Loucy (cell line): ENCODE measurements around the gene TNFRSF11A.

Source experiments
- H2AFZ ChIP-seq: fragments of 200-600 bp; sonication (generic); 2 replicates; pipeline ENCODE4 v1.6.0; 2016; ENCODE audit warnings: antibody characterized with exemption, mild to moderate bottlenecking, low read length, moderate library complexity
- H3F3A ChIP-seq: fragments of 200-600 bp; 2 replicates; pipeline ENCODE4 v1.6.0; 2016; ENCODE audit warnings: antibody characterized with exemption, low read depth, mild to moderate bottlenecking
- H3K27me3 ChIP-seq: fragments of 200-600 bp; sonication (generic); 2 replicates; pipeline ENCODE4 v1.6.1; 2014; ENCODE audit warnings: low read length, mild to moderate bottlenecking; ENCODE audit not compliant: insufficient read depth, poor library complexity, severe bottlenecking
- H3K36me3 ChIP-seq: fragments of 200-600 bp; sonication (generic); 2 replicates; pipeline ENCODE4 v1.6.1; 2016; ENCODE audit warnings: low read length; ENCODE audit not compliant: insufficient read depth
- H3K4me1 ChIP-seq: fragments of 200-600 bp; sonication (generic); 2 replicates; pipeline ENCODE4 v1.5.1; 2014; ENCODE audit warnings: low read length, mild to moderate bottlenecking; ENCODE audit not compliant: insufficient read depth, poor library complexity, severe bottlenecking
- H3K4me2 ChIP-seq: fragments of 200-600 bp; sonication (generic); 2 replicates; pipeline ENCODE4 v1.6.0; 2014; ENCODE audit warnings: antibody characterized with exemption, low read length, low read depth, mild to moderate bottlenecking; ENCODE audit not compliant: poor library complexity, severe bottlenecking
- H3K4me3 ChIP-seq: fragments of 200-600 bp; sonication (generic); 2 replicates; pipeline ENCODE4 v1.5.1; 2014; ENCODE audit warnings: low read length, mild to moderate bottlenecking, mixed read lengths; ENCODE audit not compliant: poor library complexity, severe bottlenecking
- H3K79me2 ChIP-seq: fragments of 200-600 bp; sonication (generic); 2 replicates; pipeline ENCODE4 v1.6.1; 2014; ENCODE audit warnings: low read length; ENCODE audit not compliant: insufficient read depth
- H3K9ac ChIP-seq: fragments of 200-600 bp; sonication (generic); 2 replicates; pipeline ENCODE4 v1.6.0; 2014; ENCODE audit warnings: mild to moderate bottlenecking, low read depth, low read length, moderate library complexity; ENCODE audit not compliant: poor library complexity, severe bottlenecking
- H3K9me2 ChIP-seq: fragments of 200-600 bp; sonication (generic); replicated peaks from 2 replicates; pipeline ENCODE4 v1.6.1; 2016; ENCODE audit warnings: low read depth, low read length, mixed read lengths
- H3K9me3 ChIP-seq: fragments of 200-600 bp; sonication (generic); 2 replicates; pipeline ENCODE4 v1.6.1; 2014; ENCODE audit warnings: mild to moderate bottlenecking, antibody characterized with exemption, low read length, low read depth; ENCODE audit not compliant: insufficient read depth
- H4K20me1 ChIP-seq: fragments of 200-600 bp; sonication (generic); 2 replicates; pipeline ENCODE4 v1.6.0; 2014; ENCODE audit warnings: antibody characterized with exemption, low read length, mild to moderate bottlenecking; ENCODE audit not compliant: insufficient read depth, poor library complexity, severe bottlenecking
- EZH2phosphoT487 ChIP-seq: fragments of 200-600 bp; IDR thresholded peaks from 2 replicates; pipeline ENCODE4 v1.6.1; 2018; ENCODE audit warnings: antibody characterized with exemption, mild to moderate bottlenecking, moderate library complexity, borderline replicate concordance
- TF ChIP-seq, protein P1 (sequence below): fragments of 200-600 bp; sonication (generic); conservative IDR thresholded peaks from 2 replicates; pipeline ENCODE4 v1.5.1; 2014; ENCODE audit warnings: mild to moderate bottlenecking, antibody characterized with exemption, low read length

The TNFRSF11A gene

DNA sequence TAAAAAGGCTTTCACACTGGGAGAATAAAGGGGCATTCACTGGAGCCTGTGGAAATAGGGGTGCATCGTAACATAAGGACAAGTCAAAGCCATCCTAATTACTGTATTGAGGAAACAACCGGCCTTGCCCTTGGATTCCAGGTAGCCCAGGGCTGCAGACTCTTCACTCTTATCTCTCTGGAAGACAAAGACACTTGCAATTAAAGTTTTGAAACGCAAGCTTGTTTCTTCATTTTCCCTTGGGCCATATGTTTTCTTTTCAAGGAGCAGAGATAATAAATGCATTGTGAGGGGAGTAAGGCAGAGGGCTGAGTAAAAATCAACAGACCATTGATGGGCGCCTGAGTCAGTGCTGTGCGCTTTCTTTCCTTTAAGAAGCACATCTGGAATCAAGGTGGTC, 11.5 kb downstream of the TNFRSF11A start:
- H3K36me3 ChIP-seq, result no peaks in the 10 kb centered on the region
- no peak overlapping the region for H3K9ac ChIP-seq
- TF ChIP-seq, protein P1, sequence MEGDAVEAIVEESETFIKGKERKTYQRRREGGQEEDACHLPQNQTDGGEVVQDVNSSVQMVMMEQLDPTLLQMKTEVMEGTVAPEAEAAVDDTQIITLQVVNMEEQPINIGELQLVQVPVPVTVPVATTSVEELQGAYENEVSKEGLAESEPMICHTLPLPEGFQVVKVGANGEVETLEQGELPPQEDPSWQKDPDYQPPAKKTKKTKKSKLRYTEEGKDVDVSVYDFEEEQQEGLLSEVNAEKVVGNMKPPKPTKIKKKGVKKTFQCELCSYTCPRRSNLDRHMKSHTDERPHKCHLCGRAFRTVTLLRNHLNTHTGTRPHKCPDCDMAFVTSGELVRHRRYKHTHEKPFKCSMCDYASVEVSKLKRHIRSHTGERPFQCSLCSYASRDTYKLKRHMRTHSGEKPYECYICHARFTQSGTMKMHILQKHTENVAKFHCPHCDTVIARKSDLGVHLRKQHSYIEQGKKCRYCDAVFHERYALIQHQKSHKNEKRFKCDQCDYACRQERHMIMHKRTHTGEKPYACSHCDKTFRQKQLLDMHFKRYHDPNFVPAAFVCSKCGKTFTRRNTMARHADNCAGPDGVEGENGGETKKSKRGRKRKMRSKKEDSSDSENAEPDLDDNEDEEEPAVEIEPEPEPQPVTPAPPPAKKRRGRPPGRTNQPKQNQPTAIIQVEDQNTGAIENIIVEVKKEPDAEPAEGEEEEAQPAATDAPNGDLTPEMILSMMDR, result no peak
- no peak for TF ChIP-seq EZH2phosphoT487
- no peak overlapping the region for H3K4me2 ChIP-seq
- H3K79me2 ChIP-seq, result no peaks in the 10 kb centered on the region
- no peaks in the 10 kb centered on the region for H3F3A ChIP-seq
- H3K4me1 ChIP-seq, result peaks cover 7% of the 10 kb centered on the region
- no peaks in the 10 kb centered on the region for H3K9me2 ChIP-seq
- no peak overlapping the region for H2AFZ ChIP-seq
- no peak overlapping the region for H3K4me3 ChIP-seq
- no peaks in the 10 kb centered on the region for H4K20me1 ChIP-seq
- H3K9me3 ChIP-seq, result no peaks in the 10 kb centered on the region
- H3K27me3 ChIP-seq, result no peaks in the 10 kb centered on the region

DNA sequence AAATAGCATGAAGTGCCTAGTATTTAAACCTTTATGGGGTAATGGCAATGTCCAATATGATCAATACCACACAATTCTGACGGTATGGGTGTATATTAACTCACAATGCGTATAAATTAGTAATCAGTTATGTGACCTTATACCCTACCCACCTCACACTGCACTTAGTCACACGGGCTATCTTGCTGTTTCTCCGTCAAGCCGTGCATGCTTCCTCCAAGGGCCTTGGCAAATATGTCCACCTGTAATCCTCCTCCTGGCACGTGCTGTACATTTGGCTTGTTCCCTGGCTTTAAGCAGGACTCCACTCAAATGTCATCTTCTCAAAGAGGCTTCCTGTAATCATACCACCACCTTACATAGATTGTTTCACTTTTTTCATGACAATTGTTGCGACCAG, 12.2 kb downstream of the TNFRSF11A start:
- Histone ChIP-seq H3K4me3 (no peak overlapping the region), H3K9ac (no peak overlapping the region), H3K27me3 (no peaks in the 10 kb centered on the region), H4K20me1 (no peaks in the 10 kb centered on the region), H2AFZ (no peak overlapping the region), H3K36me3 (no peaks in the 10 kb centered on the region), H3K9me2 (no peaks in the 10 kb centered on the region), H3F3A (no peaks in the 10 kb centered on the region), H3K79me2 (no peaks in the 10 kb centered on the region), H3K4me2 (no peak overlapping the region), H3K4me1 (peaks cover 4% of the 10 kb centered on the region), H3K9me3 (no peaks in the 10 kb centered on the region)
- TF ChIP-seq, protein P1, result no peak
- no peak for TF ChIP-seq EZH2phosphoT487

DNA sequence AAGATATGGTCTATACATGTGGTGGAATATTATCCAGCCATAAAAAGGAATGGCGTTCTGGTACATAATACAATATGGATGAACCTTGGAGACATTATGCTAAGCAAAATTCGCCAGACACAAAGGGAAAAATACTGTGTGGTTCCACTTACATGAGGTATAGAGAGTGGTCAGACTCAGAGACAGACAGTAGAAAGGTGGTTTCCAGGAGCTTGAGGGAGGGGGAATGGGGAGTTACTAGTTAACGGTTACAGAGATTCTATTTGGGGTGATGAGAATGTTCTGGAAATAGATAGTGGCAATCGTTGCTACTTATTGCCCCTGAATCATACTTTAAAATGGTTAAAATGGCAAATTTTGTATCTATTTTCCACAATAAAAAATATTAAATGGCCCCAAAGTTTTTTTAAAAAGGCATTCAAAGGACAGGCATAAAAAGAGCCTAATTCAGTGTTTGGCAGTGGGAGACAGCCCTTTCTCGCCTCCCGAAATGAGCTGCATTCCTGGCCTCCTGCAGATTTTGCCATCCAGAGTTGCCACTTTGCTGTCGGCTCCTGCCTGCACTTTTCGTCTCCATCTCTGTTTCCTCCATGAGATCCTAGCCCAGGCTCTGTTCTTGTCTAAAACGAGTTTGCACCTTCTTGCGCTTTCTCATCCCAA, 13.5 kb downstream of the TNFRSF11A start:
- Histone ChIP-seq H3F3A (no peaks in the 10 kb centered on the region), H4K20me1 (no peaks in the 10 kb centered on the region), H3K4me2 (no peak overlapping the region), H3K9ac (no peak overlapping the region), H3K9me2 (no peaks in the 10 kb centered on the region), H2AFZ (no peak overlapping the region), H3K79me2 (no peaks in the 10 kb centered on the region), H3K9me3 (no peaks in the 10 kb centered on the region), H3K36me3 (no peaks in the 10 kb centered on the region), H3K27me3 (no peaks in the 10 kb centered on the region), H3K4me3 (no peak overlapping the region), H3K4me1 (peaks cover 4% of the 10 kb centered on the region)
- TF ChIP-seq, protein P1, result no peak
- TF ChIP-seq EZH2phosphoT487, result no peak
